ENCODE data around the gene FAM221A.
A peak's percentile ranks its signal among the peaks of the same experiment; 100 is the strongest.

- TF ChIP-seq EZH2 (IDR thresholded peaks at IDR 0.05; ENCODE audit: low read depth, low read length, severe bottlenecking), result no peak
- TF ChIP-seq POLR2A (IDR thresholded peaks at IDR 0.05; ENCODE audit: control extremely low read depth in 1 of 2, low read depth in 2 of 2, low read length in 2 of 2), result 0 out of 3 replicates have a peak, but pooled peaks of 1 of the 2 experiments have one; percentile 39
- TF ChIP-seq CTCF (IDR thresholded peaks at IDR 0.05; ENCODE audit: control extremely low read depth in 1 of 3, insufficient read depth in 1 of 3, low read depth in 1 of 3, low read length in 3 of 3), result peak in 2 of 3 experiments; percentile 5 to 25; a peak in 2 of 4 replicates
- no peak for TF ChIP-seq SIN3A (conservative IDR thresholded peaks at IDR 0.05 in 1 of 2, IDR thresholded peaks at IDR 0.05 in 1 of 2; ENCODE audit: low read depth in 1 of 2, low read length in 2 of 2)
Observed at GRCh38 chr7:23662124-23662983, 17.6 kb upstream of the FAM221A start.

Measured in H1 (cell line).